GM06990 (cell line): Measurements from ENCODE around the gene SNAP29.

ENCODE experiments used
- DNase-seq: peaks from one replicate; pipeline ENCODE4 v3.0.0-alpha.2; 2011; ENCODE audit not compliant: insufficient read length; ENCODE audit errors: extremely low read depth
- H3K27me3 ChIP-seq: replicated peaks from 2 replicates; pipeline ENCODE4 v1.6.0; 2011; ENCODE audit warnings: low read length; ENCODE audit not compliant: control insufficient read depth, insufficient read depth
- H3K36me3 ChIP-seq: 2 replicates; pipeline ENCODE4 v1.5.1; 2011; ENCODE audit warnings: low read length; ENCODE audit not compliant: control insufficient read depth, insufficient read depth
- H3K4me3 ChIP-seq: replicated peaks from 2 replicates; pipeline ENCODE4 v1.5.1; 2011; ENCODE audit warnings: low read depth, mild to moderate bottlenecking, control low read depth, low read length
- CTCF ChIP-seq: IDR thresholded peaks from 2 replicates; pipeline ENCODE4 v1.5.1; 2011; ENCODE audit warnings: low read length, control low read depth, mild to moderate bottlenecking, inconsistent platforms; ENCODE audit not compliant: insufficient read depth, poor library complexity, severe bottlenecking

Gene SNAP29

GRCh38 chr22:20875296-20875695, 16.5 kb downstream of the SNAP29 start:
- TF ChIP-seq CTCF, result no peak
- Histone ChIP-seq H3K27me3 (no peaks in the 10 kb centered on the region), H3K36me3 (peaks cover 4% of the 10 kb centered on the region), H3K4me3 (no peak overlapping the region)
- DNase-seq, result no peak

GRCh38 chr22:20877715-20878114, 18.9 kb downstream of the SNAP29 start:
- no peak for TF ChIP-seq CTCF

GRCh38 chr22:20881231-20881630, 22.4 kb downstream of the SNAP29 start:
- TF ChIP-seq CTCF, result no peak
- Histone ChIP-seq H3K4me3 (no peak overlapping the region), H3K36me3 (peaks cover 2% of the 10 kb centered on the region), H3K27me3 (no peaks in the 10 kb centered on the region)
- DNase-seq, result no peak

More at GRCh38 chr22:20877715-20878114, 18.9 kb downstream of the SNAP29 start:
- Histone ChIP-seq H3K36me3 (peaks cover 5% of the 10 kb centered on the region), H3K4me3 (no peak overlapping the region), H3K27me3 (no peaks in the 10 kb centered on the region)
- DNase-seq, result no peak

GRCh38 chr22:20881869-20882815, 23.3 kb downstream of the SNAP29 start:
- H3K4me3 ChIP-seq, result no peak overlapping the region
- no peak for DNase-seq
- no peaks in the 10 kb centered on the region for H3K27me3 ChIP-seq
- peaks cover 2% of the 10 kb centered on the region for H3K36me3 ChIP-seq
- no peak for TF ChIP-seq CTCF

GRCh38 chr22:20882855-20883254, 24.0 kb downstream of the SNAP29 start:
- no peak for TF ChIP-seq CTCF
- Histone ChIP-seq H3K27me3 (no peaks in the 10 kb centered on the region), H3K4me3 (no peak overlapping the region), H3K36me3 (peaks cover 5% of the 10 kb centered on the region)
- no peak for DNase-seq
